ENCODE results near the gene BLID. TPM values are rescaled to one million over a fixed set of nuclear protein-coding genes. Genes with fewer than 3 reads are reported as not detected.

Gene BLID
- total RNA-seq, 2 experiments from 2014 or later: not detected

DNA sequence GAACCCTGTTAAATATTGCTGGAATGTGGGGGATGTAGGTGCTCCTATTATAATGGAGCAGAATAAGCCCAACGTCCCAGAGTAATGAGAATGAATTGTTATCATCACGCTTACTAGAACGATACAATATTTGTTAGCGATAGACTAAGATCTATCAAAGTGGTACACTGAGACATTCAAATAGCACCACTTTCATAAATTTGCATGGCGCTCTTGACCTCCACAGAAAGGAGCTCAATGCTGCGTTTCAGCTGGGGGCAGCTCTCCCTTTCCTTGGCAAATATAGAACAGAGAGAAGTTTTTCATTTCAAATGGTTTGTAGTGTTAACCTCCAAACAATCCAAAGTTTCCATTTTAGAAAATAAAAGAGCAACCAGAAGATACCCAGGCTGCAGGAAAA is 38.2 kb upstream of the BLID start:
- H3K36me3 Mint-ChIP-seq (ENCODE audit: low read depth): no peaks in the 10 kb centered on the region
- peaks cover 3% of the 10 kb centered on the region for H3K4me1 Mint-ChIP-seq (ENCODE audit: low read depth)
- H3K4me3 Mint-ChIP-seq: no peak overlapping the region
- H3K9me3 Mint-ChIP-seq (ENCODE audit: insufficient read depth): no peaks in the 10 kb centered on the region
- no peak overlapping the region for H3K27ac Mint-ChIP-seq
- ATAC-seq: no peak
- no peak for DNase-seq
- ChIA-PET POLR2A (no interaction called here), CTCF (no interaction called here)
- H3K27me3 Mint-ChIP-seq (ENCODE audit: low read depth): no peaks in the 10 kb centered on the region

DNA sequence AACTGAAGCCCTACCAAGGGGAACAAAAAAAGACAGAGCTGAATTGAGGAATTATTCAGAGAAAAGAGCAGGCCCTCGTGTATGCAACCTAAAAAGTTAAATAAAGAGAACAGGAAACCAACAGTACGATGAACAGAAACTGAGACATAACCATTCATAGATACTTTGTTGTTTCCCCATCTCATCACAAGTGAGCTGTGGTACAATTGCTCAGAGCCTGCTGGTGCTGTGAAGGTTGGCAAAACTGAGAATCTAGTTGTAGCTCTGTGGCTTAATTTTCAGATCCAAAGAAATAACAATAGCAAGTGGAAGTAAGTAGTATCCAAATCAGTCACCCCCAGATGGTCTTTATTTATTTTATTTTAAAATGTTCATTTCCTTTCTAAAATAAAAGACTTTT is 37.7 kb upstream of the BLID start:
- Mint-ChIP-seq H3K27me3 (ENCODE audit: low read depth) (no peaks in the 10 kb centered on the region), H3K4me3 (no peak overlapping the region), H3K36me3 (ENCODE audit: low read depth) (no peaks in the 10 kb centered on the region), H3K9me3 (ENCODE audit: insufficient read depth) (no peaks in the 10 kb centered on the region), H3K4me1 (ENCODE audit: low read depth) (peaks cover 3% of the 10 kb centered on the region), H3K27ac (no peak overlapping the region)
- CTCF ChIA-PET: no interaction called here
- POLR2A ChIA-PET: no interaction called here
- ATAC-seq (no peak), DNase-seq (no peak)

DNA sequence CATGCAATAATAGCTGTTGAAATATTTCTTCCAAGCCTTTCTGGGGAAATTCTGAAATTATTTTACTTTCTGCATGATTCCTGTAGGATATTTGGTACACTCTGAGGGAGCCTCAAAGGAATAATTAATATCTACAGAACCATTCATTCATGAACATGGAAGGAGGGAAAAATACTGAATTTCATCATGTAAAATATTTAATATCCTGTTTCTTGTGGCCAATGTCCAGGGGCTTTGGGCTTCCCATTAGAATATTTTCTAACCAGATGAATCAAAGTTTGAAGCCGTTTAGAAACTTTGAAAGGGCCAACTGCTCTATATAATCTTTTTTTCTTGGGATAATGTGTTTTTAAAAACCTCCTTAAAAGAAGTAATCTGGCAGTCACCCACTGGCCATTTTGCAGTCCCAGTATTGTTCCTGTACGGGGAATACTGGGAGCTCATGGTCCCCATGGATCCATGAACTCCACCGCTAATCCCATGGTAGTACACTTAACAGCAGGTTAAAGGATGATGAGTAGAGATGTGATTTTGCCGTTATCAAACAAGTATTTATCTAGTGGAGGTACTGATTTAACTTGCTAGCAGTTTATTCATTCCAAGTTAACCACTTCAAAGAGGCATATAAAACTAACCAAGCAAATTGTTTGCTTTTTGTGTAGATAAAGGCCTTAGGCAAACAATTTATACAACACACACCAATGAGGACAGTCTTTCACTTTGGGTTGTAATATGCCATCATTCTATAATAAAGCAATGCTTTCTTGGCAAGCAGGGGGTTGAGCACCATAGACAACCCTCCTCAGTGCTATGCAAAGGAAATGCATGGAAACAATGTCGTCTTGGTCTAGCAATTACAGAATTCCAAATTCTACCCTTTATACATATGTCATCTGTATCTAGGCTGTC is 34.5 kb upstream of the BLID start:
- Mint-ChIP-seq H3K36me3 (ENCODE audit: low read depth) (no peaks in the 10 kb centered on the region), H3K27me3 (ENCODE audit: low read depth) (no peaks in the 10 kb centered on the region), H3K27ac (no peak overlapping the region), H3K4me1 (ENCODE audit: low read depth) (no peaks in the 10 kb centered on the region), H3K4me3 (no peak overlapping the region), H3K9me3 (ENCODE audit: insufficient read depth) (no peaks in the 10 kb centered on the region)
- POLR2A ChIA-PET: no interaction called here
- DNase-seq (no peak), ATAC-seq (no peak)
- CTCF ChIA-PET: no interaction called here

GRCh38 chr11:122149202-122149601 is 33.2 kb upstream of the BLID start:
- H3K9me3 Mint-ChIP-seq (ENCODE audit: insufficient read depth): no peaks in the 10 kb centered on the region

DNA sequence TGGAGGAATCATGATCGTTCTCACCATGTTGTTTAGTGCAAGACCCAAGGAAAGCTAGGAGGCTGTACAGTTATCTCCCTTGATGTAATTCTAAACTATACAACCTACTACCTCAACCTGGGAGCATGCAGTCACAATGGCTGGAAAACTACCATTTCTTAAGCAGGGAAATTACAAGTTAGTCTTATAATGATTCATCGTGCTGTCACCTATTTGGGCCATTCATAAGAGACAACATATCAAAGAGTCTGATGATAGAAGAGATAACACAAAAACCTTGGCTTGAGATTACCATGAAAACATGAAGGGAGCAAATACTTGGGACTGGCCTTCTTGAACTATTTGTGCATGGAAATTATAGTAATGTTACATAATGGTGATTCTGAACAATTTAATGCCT is 30.5 kb upstream of the BLID start:
- Mint-ChIP-seq H3K27ac (no peak overlapping the region), H3K9me3 (ENCODE audit: insufficient read depth) (no peaks in the 10 kb centered on the region), H3K4me3 (no peak overlapping the region), H3K36me3 (ENCODE audit: low read depth) (no peaks in the 10 kb centered on the region), H3K4me1 (ENCODE audit: low read depth) (no peaks in the 10 kb centered on the region), H3K27me3 (ENCODE audit: low read depth) (no peaks in the 10 kb centered on the region)
- ChIA-PET CTCF (interaction anchor here (0.9 kb wide), 1 partner anchor 8 kb away, joined by 4 read pairs; no protein-coding TSS in a partner anchor), POLR2A (no interaction called here)
- DNase-seq: no peak
- ATAC-seq: no peak

More at GRCh38 chr11:122149202-122149601, 33.2 kb upstream of the BLID start:
- no peak for DNase-seq
- no peaks in the 10 kb centered on the region for H3K36me3 Mint-ChIP-seq (ENCODE audit: low read depth)
- no peaks in the 10 kb centered on the region for H3K4me1 Mint-ChIP-seq (ENCODE audit: low read depth)
- ATAC-seq: no peak
- no peaks in the 10 kb centered on the region for H3K27me3 Mint-ChIP-seq (ENCODE audit: low read depth)
- H3K4me3 Mint-ChIP-seq: no peak overlapping the region
- no peak overlapping the region for H3K27ac Mint-ChIP-seq
- POLR2A ChIA-PET: no interaction called here
- CTCF ChIA-PET: no interaction called here

GRCh38 chr11:122145715-122146274 is 29.8 kb upstream of the BLID start:
- no peak overlapping the region for H3K4me3 Mint-ChIP-seq
- H3K4me1 Mint-ChIP-seq (ENCODE audit: low read depth): no peaks in the 10 kb centered on the region
- CTCF ChIA-PET: no interaction called here
- POLR2A ChIA-PET: no interaction called here
- H3K27me3 Mint-ChIP-seq (ENCODE audit: low read depth): no peaks in the 10 kb centered on the region
- H3K27ac Mint-ChIP-seq: no peak overlapping the region
- H3K9me3 Mint-ChIP-seq (ENCODE audit: insufficient read depth): no peaks in the 10 kb centered on the region
- ATAC-seq: no peak
- H3K36me3 Mint-ChIP-seq (ENCODE audit: low read depth): no peaks in the 10 kb centered on the region
- no peak for DNase-seq

GRCh38 chr11:122144752-122145151 is 28.7 kb upstream of the BLID start:
- Mint-ChIP-seq H3K4me1 (ENCODE audit: low read depth) (no peaks in the 10 kb centered on the region), H3K9me3 (ENCODE audit: insufficient read depth) (no peaks in the 10 kb centered on the region), H3K27me3 (ENCODE audit: low read depth) (no peaks in the 10 kb centered on the region), H3K4me3 (no peak overlapping the region), H3K27ac (no peak overlapping the region), H3K36me3 (ENCODE audit: low read depth) (no peaks in the 10 kb centered on the region)
- CTCF ChIA-PET: no interaction called here
- POLR2A ChIA-PET: no interaction called here
- DNase-seq (no peak), ATAC-seq (no peak)

DNA sequence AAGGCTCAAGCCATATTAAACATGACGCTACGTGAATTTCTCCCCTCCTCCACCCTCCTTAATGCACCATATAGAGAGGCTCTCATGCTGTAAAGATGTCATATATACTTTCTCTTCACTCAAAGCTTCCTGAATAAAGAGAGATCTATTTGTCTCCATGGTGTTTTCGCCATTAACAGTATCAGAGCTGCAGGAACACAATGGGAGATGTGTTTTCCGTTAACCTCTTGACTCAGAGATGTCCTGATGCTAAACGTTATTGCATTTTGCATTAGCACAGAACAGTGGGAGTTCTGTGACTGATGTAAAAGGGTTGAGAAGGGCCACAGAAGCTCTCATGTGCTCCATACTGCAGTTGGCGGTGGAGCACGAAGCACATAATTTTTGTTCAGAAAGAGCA is 25.7 kb upstream of the BLID start:
- H3K9me3 Mint-ChIP-seq (ENCODE audit: insufficient read depth): no peaks in the 10 kb centered on the region
- H3K4me1 Mint-ChIP-seq (ENCODE audit: low read depth): no peaks in the 10 kb centered on the region
- no peak overlapping the region for H3K4me3 Mint-ChIP-seq
- ChIA-PET CTCF (no interaction called here), POLR2A (no interaction called here)
- no peak overlapping the region for H3K27ac Mint-ChIP-seq
- ATAC-seq (no peak), DNase-seq (no peak)
- no peaks in the 10 kb centered on the region for H3K36me3 Mint-ChIP-seq (ENCODE audit: low read depth)
- H3K27me3 Mint-ChIP-seq (ENCODE audit: low read depth): no peaks in the 10 kb centered on the region

GRCh38 chr11:122140500-122140899 is 24.5 kb upstream of the BLID start:
- CTCF ChIA-PET: no interaction called here
- no peaks in the 10 kb centered on the region for H3K9me3 Mint-ChIP-seq (ENCODE audit: insufficient read depth)

DNA sequence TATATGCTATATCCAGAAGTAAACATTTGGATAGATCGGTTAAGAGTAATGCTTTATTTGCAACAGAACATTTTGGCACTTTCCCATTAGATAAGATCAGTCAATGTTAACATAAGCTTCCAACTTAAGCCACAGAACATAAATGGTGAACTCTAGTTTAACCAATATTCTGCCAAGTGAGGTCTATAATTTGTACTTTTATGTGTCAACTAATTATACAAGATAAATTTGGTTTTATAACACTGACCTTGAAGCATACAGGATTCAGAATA is 23.5 kb upstream of the BLID start:
- no peaks in the 10 kb centered on the region for H3K36me3 Mint-ChIP-seq (ENCODE audit: low read depth)
- no peak overlapping the region for H3K4me3 Mint-ChIP-seq
- no peak for ATAC-seq
- H3K9me3 Mint-ChIP-seq (ENCODE audit: insufficient read depth): no peaks in the 10 kb centered on the region
- no peaks in the 10 kb centered on the region for H3K4me1 Mint-ChIP-seq (ENCODE audit: low read depth)
- ChIA-PET CTCF (no interaction called here), POLR2A (no interaction called here)
- no peaks in the 10 kb centered on the region for H3K27me3 Mint-ChIP-seq (ENCODE audit: low read depth)
- DNase-seq: no peak
- no peak overlapping the region for H3K27ac Mint-ChIP-seq

More at GRCh38 chr11:122140500-122140899, 24.5 kb upstream of the BLID start:
- H3K4me1 Mint-ChIP-seq (ENCODE audit: low read depth): no peaks in the 10 kb centered on the region
- no peaks in the 10 kb centered on the region for H3K27me3 Mint-ChIP-seq (ENCODE audit: low read depth)
- no peak overlapping the region for H3K4me3 Mint-ChIP-seq
- DNase-seq (no peak), ATAC-seq (no peak)
- H3K36me3 Mint-ChIP-seq (ENCODE audit: low read depth): no peaks in the 10 kb centered on the region
- no peak overlapping the region for H3K27ac Mint-ChIP-seq
- POLR2A ChIA-PET: no interaction called here

DNA sequence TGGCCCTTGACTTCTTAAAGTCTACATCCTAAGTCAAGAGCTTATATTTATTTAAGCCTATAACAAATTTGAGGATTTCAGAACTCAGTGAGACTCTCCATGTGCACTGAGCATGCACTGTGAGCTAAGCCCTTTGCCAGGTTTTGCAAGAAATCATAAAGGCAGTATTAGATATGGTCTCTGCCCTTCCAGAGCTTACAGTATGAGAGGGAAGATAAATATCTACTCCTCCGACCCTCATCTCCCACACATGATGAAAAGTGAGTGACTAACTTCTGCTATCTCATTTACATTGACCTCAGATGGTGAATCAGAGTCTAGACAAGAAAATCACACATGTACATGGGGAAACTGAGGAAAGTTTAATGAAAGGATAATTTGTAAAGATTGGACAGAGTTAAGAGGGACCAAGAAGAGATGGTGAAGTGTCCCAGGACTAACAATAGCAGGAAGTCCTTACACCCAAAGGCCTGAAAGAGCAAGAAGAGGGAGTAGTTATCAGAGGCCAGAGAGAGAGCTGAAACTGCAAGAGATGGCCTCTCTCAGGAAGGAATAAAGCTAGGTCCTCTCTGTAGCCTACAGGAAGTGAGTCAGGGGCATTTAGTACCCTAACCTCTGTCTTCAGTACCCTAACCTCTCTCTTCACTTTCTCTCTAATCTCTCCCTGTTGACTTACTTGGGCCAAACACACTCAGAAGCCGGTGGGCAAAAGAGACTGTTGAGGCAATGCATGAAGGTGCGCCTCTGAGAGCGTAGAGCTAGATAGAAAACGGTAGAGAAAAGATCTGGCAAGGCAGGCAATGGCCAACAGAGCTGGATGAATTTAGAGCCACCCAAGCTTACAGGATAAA is 23.0 kb upstream of the BLID start:
- no peaks in the 10 kb centered on the region for H3K9me3 Mint-ChIP-seq (ENCODE audit: insufficient read depth)
- CTCF ChIA-PET: interaction anchor here (0.8 kb wide), 1 partner anchor 8 kb away, joined by 4 read pairs; no protein-coding TSS in a partner anchor
- no peak for ATAC-seq
- H3K36me3 Mint-ChIP-seq (ENCODE audit: low read depth): no peaks in the 10 kb centered on the region
- no peak for DNase-seq
- POLR2A ChIA-PET: no interaction called here
- H3K4me1 Mint-ChIP-seq (ENCODE audit: low read depth): no peaks in the 10 kb centered on the region
- no peak overlapping the region for H3K4me3 Mint-ChIP-seq
- no peaks in the 10 kb centered on the region for H3K27me3 Mint-ChIP-seq (ENCODE audit: low read depth)
- H3K27ac Mint-ChIP-seq: no peak overlapping the region

DNA sequence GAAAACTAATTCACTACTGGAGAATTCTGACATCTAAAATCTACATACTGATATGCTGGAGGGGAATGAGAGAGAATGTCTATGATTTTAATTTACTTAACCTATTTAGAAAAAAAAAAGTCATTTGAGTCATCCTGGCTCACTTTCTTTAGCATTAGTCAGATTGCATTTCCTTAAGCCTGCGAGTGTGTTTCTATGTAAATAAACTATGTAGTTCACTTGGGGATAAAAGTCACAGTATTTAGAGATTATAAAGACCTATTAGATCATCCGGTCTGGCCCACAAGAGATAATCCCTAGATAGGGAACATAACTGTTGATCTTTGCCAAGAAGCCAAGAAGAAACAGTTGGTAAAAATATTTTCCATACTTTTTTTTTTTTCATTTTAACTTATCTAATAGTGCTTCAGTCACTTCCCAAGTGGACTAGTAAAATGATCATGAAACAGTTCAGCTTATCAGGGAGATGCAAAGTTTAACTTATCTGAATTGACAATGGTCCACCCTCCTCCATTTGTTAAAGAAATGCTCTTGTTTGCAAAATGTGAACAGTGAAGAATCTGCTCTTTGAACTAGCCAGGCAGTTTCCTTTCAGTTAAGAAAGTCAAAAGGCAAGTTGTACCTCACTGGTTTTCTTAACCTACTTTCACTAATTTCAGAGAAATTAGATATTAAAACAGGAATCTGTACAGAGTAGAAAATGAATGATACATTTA is 21.2 kb upstream of the BLID start:
- Mint-ChIP-seq H3K4me3 (no peak overlapping the region), H3K27ac (no peak overlapping the region), H3K9me3 (ENCODE audit: insufficient read depth) (no peaks in the 10 kb centered on the region), H3K36me3 (ENCODE audit: low read depth) (no peaks in the 10 kb centered on the region), H3K27me3 (ENCODE audit: low read depth) (no peaks in the 10 kb centered on the region), H3K4me1 (ENCODE audit: low read depth) (no peaks in the 10 kb centered on the region)
- ChIA-PET POLR2A (no interaction called here), CTCF (no interaction called here)
- no peak for ATAC-seq
- DNase-seq: no peak

Data from activated CD8-positive, alpha-beta T cell treated with anti-CD3 and anti-CD28 coated beads, Interleukin-2, amount 10 ng/mL, durations not matched to agents 7 days and 5 days (primary cell).